Right cardiac atrium (tissue), 5 donors: ENCODE measurements around the gene GET3. TPM values are rescaled to one million over a fixed set of nuclear protein-coding genes. Genes with fewer than 3 reads are reported as not detected.
"Not testable (repeated sequence)": the region's sequence is repeated elsewhere in the genome, so short reads cannot be mapped to it uniquely, and the experiment has no call there.

Source experiments
- ATAC-seq, 2 donors: fragments of 200-7000 bp; cut with Tn5 transposase; one replicate each; pipeline versions ENCODE4 v1.8.0 to v1.9.1; 2020; ENCODE audit warnings: moderate library complexity in 2 of 2, mild to moderate bottlenecking in 1 of 2
- DNase-seq, 3 donors: peaks; one replicate each; pipeline ENCODE4 v3.0.0-alpha.2; 2020
- H3K27ac ChIP-seq: one replicate; pipeline ENCODE4 v1.5.1; 2013; ENCODE audit warnings: mild to moderate bottlenecking, low read length, control low read depth, moderate library complexity
- H3K27me3 ChIP-seq: one replicate; pipeline ENCODE4 v1.6.1; 2013; ENCODE audit not compliant: control insufficient read depth, insufficient read depth
- H3K4me1 ChIP-seq: one replicate; pipeline ENCODE4 v1.6.1; 2013; ENCODE audit warnings: low read length; ENCODE audit not compliant: control insufficient read depth, insufficient read depth
- H3K4me3 ChIP-seq: one replicate; pipeline ENCODE4 v1.5.1; 2013; ENCODE audit warnings: low read length, control low read depth
- H3K9me3 ChIP-seq: one replicate; pipeline ENCODE4 v1.6.1; 2013; ENCODE audit warnings: low read length; ENCODE audit not compliant: control insufficient read depth
- WGBS: extraction: QIAGEN DNeasy Blood & Tissue Kit; methylation state at CpG from one replicate; pipeline ENCODE4 v1.1.7; 2013; 5-methylcytosine and 5-hydroxymethylcytosine counted together
- intact Hi-C, 4 donors: fragments of 100-400 bp; cut with DNase I; formaldehyde crosslinking; loops; one replicate each; pipeline versions ENCODE4 v1.11.0 to v1.14.0; 2022 to 2023
- polyA plus RNA-seq: library from polyadenylated mRNA; stranded (reverse); fragments of 200-250 nt; gene quantifications from one replicate; pipeline ENCODE4 v1.2.3, GENCODE V29; 2013
- total RNA-seq, 4 donors: library from RNA; stranded (reverse); fragmentation: NEBNext Ultra II Directional; extraction: Animal tissue kit (Norgen Biotek cat#: 25700); gene quantifications; one replicate each; pipeline ENCODE4 v1.2.1, GENCODE V29; 2021
- donor health status: healthy with polysubstance abuse.
- donor health status: DM: no; HTN: yes; CAD: no.
- donor health status: DM: no; HTN: no; CAD: no.
- donor health status: DM: no; HTN: yes; CAD: no; lungs with severe emphysema.
- donor health status: DM: yes; HTN: yes; CAD: no.

The GET3 gene
- total and polyA plus RNA-seq, 5 donors = 49.7 to 87.2 (median 58.2) TPM

GRCh38 chr19:12715929-12716328 lies 21.4 kb upstream of the GET3 start:
- DNase-seq = no peak

GRCh38 chr19:12720296-12720695 lies 17.0 kb upstream of the GET3 start:
- Histone ChIP-seq H3K27ac (no peak overlapping the region), H3K4me1 (no peaks in the 10 kb centered on the region), H3K4me3 (peak overlapping the region; percentile 99), H3K27me3 (no peaks in the 10 kb centered on the region), H3K9me3 (no peaks in the 10 kb centered on the region)
- ATAC-seq (no peak), DNase-seq (no peak)
- WGBS = 77% methylated on average over 10 of the region's 10 CpGs
- intact Hi-C loops = no loop called here

More at GRCh38 chr19:12715929-12716328, 21.4 kb upstream of the GET3 start:
- intact Hi-C loops = no loop called here
- H3K4me3 ChIP-seq = no peak overlapping the region
- H3K9me3 ChIP-seq = no peaks in the 10 kb centered on the region
- ATAC-seq = no peak
- H3K4me1 ChIP-seq = no peaks in the 10 kb centered on the region
- 94% methylated on average over 3 of the region's 3 CpGs for WGBS
- no peaks in the 10 kb centered on the region for H3K27me3 ChIP-seq
- no peak overlapping the region for H3K27ac ChIP-seq

- DNase-seq (peak; percentile 51 to 82 (median 78)), ATAC-seq (peak; percentile 32 to 44)
- H3K9me3 ChIP-seq = no peaks in the 10 kb centered on the region
- no peaks in the 10 kb centered on the region for H3K27me3 ChIP-seq
- peak overlapping the region; percentile 97 for H3K27ac ChIP-seq
- H3K4me3 ChIP-seq = peak overlapping the region; percentile 99
- intact Hi-C loops = no loop called here
- WGBS = 2% methylated on average over 59 of the region's 59 CpGs
- no peaks in the 10 kb centered on the region for H3K4me1 ChIP-seq
These were observed 16.2 kb upstream of the GET3 start for GRCh38 chr19:12720851-12721655.

GRCh38 chr19:12721656-12722565 lies 15.4 kb upstream of the GET3 start:
- DNase-seq (peak; percentile 78 to 90 (median 88)), ATAC-seq (peak; percentile 44 to 65)
- WGBS = under 1% methylated on average over 65 of the region's 65 CpGs
- intact Hi-C loops = no loop called here
- Histone ChIP-seq H3K4me3 (peak overlapping the region; percentile 99), H3K9me3 (no peaks in the 10 kb centered on the region), H3K27me3 (no peaks in the 10 kb centered on the region), H3K4me1 (no peaks in the 10 kb centered on the region), H3K27ac (peak overlapping the region; percentile 97)

- Histone ChIP-seq H3K4me1 (no peaks in the 10 kb centered on the region), H3K9me3 (no peaks in the 10 kb centered on the region), H3K27me3 (no peaks in the 10 kb centered on the region), H3K27ac (peak overlapping the region; percentile 84), H3K4me3 (peak overlapping the region; percentile 99)
- ATAC-seq (peak; percentile 92 to 93), DNase-seq (peak; percentile 98 to 99 (median 98))
- 1% methylated on average over 32 of the region's 32 CpGs for WGBS
- intact Hi-C loops = no loop called here
These were observed 14.5 kb upstream of the GET3 start for GRCh38 chr19:12722566-12723380.

- peak overlapping the region; percentile 52 for H3K27ac ChIP-seq
- intact Hi-C loops = no loop called here
- no peaks in the 10 kb centered on the region for H3K27me3 ChIP-seq
- peak overlapping the region; percentile 51 for H3K4me3 ChIP-seq
- WGBS = 2% methylated on average over 7 of the region's 7 CpGs
- no peaks in the 10 kb centered on the region for H3K9me3 ChIP-seq
- no peaks in the 10 kb centered on the region for H3K4me1 ChIP-seq
- ATAC-seq (no peak), DNase-seq (no peak)
These were observed 14.0 kb upstream of the GET3 start for GRCh38 chr19:12723381-12723640.

- Histone ChIP-seq H3K4me1 (no peaks in the 10 kb centered on the region), H3K27me3 (no peaks in the 10 kb centered on the region), H3K27ac (peak within 1 kb of the TSS; percentile 84), H3K4me3 (peak within 1 kb of the TSS; percentile 51), H3K9me3 (no peaks in the 10 kb centered on the region)
- intact Hi-C loops = no loop called here
- ATAC-seq (peak; percentile 56 to 58), DNase-seq (peak; percentile 64 to 81 (median 78))
- 4% methylated on average over 28 of the region's 28 CpGs for WGBS
These were observed 13.5 kb upstream of the GET3 start, which contains the start of gene TNPO2 for GRCh38 chr19:12723641-12724426. TNPO2 (minus strand) TSS chr19:12723932; CDS start chr19:12720977, 2,955 bp downstream.

GRCh38 chr19:12725612-12726011 lies 11.7 kb upstream of the GET3 start:
- H3K4me1 ChIP-seq, H3K27ac ChIP-seq, H3K9me3 ChIP-seq, H3K27me3 ChIP-seq, ATAC-seq, DNase-seq, H3K4me3 ChIP-seq, intact Hi-C loops: not testable (repeated sequence)
- 87% methylated on average over 10 of the region's 10 CpGs for WGBS

GRCh38 chr19:12726988-12727316 lies 10.3 kb upstream of the GET3 start:
- no peaks in the 10 kb centered on the region for H3K4me1 ChIP-seq
- DNase-seq (no peak), ATAC-seq (no peak)
- no peaks in the 10 kb centered on the region for H3K9me3 ChIP-seq
- WGBS = 88% methylated on average over 2 of the region's 2 CpGs
- H3K4me3 ChIP-seq = no peak overlapping the region
- intact Hi-C loops = no loop called here
- no peaks in the 10 kb centered on the region for H3K27me3 ChIP-seq
- H3K27ac ChIP-seq = no peak overlapping the region

- no peaks in the 10 kb centered on the region for H3K9me3 ChIP-seq
- H3K4me1 ChIP-seq = no peaks in the 10 kb centered on the region
- no peaks in the 10 kb centered on the region for H3K27me3 ChIP-seq
- ATAC-seq = no peak
- no peak overlapping the region for H3K4me3 ChIP-seq
- 96% methylated on average over 9 of the region's 9 CpGs for WGBS
- no peak overlapping the region for H3K27ac ChIP-seq
- intact Hi-C loops = no loop called here
- DNase-seq = no peak
These were observed 9.4 kb upstream of the GET3 start for GRCh38 chr19:12727745-12728433.
